ENCODE measurements around the gene KCNT1. TPM values are rescaled to one million over a fixed set of nuclear protein-coding genes. Genes with fewer than 3 reads are reported as not detected.

Gene KCNT1
- total RNA-seq, 1 donor from 2014 or later: not detected

DNA sequence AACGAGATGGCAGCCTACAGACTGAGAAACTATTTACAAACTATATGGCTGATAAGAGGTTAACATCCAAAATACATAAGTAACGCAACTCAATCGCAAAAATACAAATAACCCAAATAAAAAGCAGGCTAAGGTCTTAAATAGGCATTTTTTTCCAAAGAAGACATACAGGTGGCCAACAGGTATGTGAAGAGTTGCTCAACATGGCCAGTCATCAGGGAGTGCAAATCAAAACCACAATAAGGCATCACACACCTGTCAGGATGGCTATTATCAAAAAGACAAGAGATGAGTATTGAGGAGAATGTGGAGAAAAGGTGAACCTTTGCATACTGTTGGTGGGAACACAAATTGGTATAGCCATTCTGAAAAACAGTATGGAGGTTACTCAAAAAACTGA is 131.9 kb downstream of the KCNT1 start:
- no peak overlapping the region for H3K27ac Mint-ChIP-seq (ENCODE audit: unreplicated experiment)
- no peaks in the 10 kb centered on the region for H3K27me3 Mint-ChIP-seq (ENCODE audit: low read depth, unreplicated experiment)

DNA sequence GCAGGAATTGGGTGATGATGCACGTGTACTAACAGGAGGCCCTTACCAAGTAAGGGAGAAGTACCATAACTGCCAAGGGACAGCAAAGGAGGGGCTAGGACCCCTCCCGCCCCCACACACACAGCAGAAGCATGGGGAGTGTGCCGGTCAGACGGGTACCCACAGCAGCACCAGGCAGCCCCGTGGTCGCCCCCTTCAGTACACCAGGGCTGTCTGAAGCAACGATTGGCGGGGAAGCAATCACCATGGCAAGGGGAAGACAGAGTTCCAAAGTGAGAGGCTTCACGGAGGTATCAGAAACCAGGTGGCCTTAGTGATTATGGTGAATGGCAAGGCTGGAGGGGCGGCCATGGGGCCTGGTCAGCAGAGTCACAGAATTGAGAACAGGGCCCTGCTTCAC is 133.1 kb downstream of the KCNT1 start:
- Histone ChIP-seq H3K4me1 (ENCODE audit: insufficient read depth, low read length) (no peaks in the 10 kb centered on the region), H3K79me2 (ENCODE audit: insufficient read depth, low read length) (peaks cover 73% of the 10 kb centered on the region), H2AFZ (ENCODE audit: low read depth, low read length) (no peak overlapping the region), H3K4me2 (ENCODE audit: low read length) (no peak overlapping the region), H3K9ac (ENCODE audit: low read length) (no peak overlapping the region), H3K27ac (ENCODE audit: low read depth, low read length) (no peak overlapping the region), H4K20me1 (ENCODE audit: insufficient read depth, low read length) (peaks cover 86% of the 10 kb centered on the region), H3K9me3 (ENCODE audit: insufficient read depth, low read depth, low read length) (no peaks in the 10 kb centered on the region), H3K27me3 (ENCODE audit: insufficient read depth, low read length) (no peaks in the 10 kb centered on the region), H3K4me3 (ENCODE audit: insufficient read depth, low read depth, low read length) (no peak overlapping the region), H3K36me3 (ENCODE audit: insufficient read depth, low read length) (no peaks in the 10 kb centered on the region)
- Mint-ChIP-seq H3K4me1 (ENCODE audit: low read depth, unreplicated experiment) (peaks cover 2% of the 10 kb centered on the region), H3K36me3 (ENCODE audit: low read depth, unreplicated experiment) (no peaks in the 10 kb centered on the region), H3K9me3 (ENCODE audit: unreplicated experiment) (no peaks in the 10 kb centered on the region), H3K27me3 (ENCODE audit: low read depth, unreplicated experiment) (no peaks in the 10 kb centered on the region), H3K4me3 (ENCODE audit: unreplicated experiment) (no peak overlapping the region), H3K27ac (ENCODE audit: unreplicated experiment) (no peak overlapping the region)
- DNase-seq (ENCODE audit: low read depth): no peak
- TF ChIP-seq EZH2 (IDR thresholded peaks at IDR 0.05; ENCODE audit: insufficient read depth, low read length): no peak
- TF ChIP-seq, protein P1, sequence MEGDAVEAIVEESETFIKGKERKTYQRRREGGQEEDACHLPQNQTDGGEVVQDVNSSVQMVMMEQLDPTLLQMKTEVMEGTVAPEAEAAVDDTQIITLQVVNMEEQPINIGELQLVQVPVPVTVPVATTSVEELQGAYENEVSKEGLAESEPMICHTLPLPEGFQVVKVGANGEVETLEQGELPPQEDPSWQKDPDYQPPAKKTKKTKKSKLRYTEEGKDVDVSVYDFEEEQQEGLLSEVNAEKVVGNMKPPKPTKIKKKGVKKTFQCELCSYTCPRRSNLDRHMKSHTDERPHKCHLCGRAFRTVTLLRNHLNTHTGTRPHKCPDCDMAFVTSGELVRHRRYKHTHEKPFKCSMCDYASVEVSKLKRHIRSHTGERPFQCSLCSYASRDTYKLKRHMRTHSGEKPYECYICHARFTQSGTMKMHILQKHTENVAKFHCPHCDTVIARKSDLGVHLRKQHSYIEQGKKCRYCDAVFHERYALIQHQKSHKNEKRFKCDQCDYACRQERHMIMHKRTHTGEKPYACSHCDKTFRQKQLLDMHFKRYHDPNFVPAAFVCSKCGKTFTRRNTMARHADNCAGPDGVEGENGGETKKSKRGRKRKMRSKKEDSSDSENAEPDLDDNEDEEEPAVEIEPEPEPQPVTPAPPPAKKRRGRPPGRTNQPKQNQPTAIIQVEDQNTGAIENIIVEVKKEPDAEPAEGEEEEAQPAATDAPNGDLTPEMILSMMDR (IDR thresholded peaks at IDR 0.05; ENCODE audit: insufficient read depth, low read depth, low read length): no peak
- FAIRE-seq: no peak

More for the DNA sequence above, 131.9 kb downstream of the KCNT1 start:
- peaks cover 83% of the 10 kb centered on the region for H4K20me1 ChIP-seq (ENCODE audit: insufficient read depth, low read length)
- no peaks in the 10 kb centered on the region for H3K9me3 ChIP-seq (ENCODE audit: insufficient read depth, low read depth, low read length)
- no peak overlapping the region for H2AFZ ChIP-seq (ENCODE audit: low read depth, low read length)
- peaks cover 72% of the 10 kb centered on the region for H3K79me2 ChIP-seq (ENCODE audit: insufficient read depth, low read length)
- H3K36me3 ChIP-seq (ENCODE audit: insufficient read depth, low read length): no peaks in the 10 kb centered on the region
- no peak for DNase-seq (ENCODE audit: low read depth)
- no peak overlapping the region for H3K27ac ChIP-seq (ENCODE audit: low read depth, low read length)
- H3K4me1 Mint-ChIP-seq (ENCODE audit: low read depth, unreplicated experiment): no peaks in the 10 kb centered on the region
- H3K27me3 ChIP-seq (ENCODE audit: insufficient read depth, low read length): no peaks in the 10 kb centered on the region
- no peak overlapping the region for H3K4me2 ChIP-seq (ENCODE audit: low read length)
- H3K4me3 Mint-ChIP-seq (ENCODE audit: unreplicated experiment): no peak overlapping the region
- H3K9me3 Mint-ChIP-seq (ENCODE audit: unreplicated experiment): peaks cover under 1% of the 10 kb centered on the region
- no peaks in the 10 kb centered on the region for H3K4me1 ChIP-seq (ENCODE audit: insufficient read depth, low read length)
- no peak overlapping the region for H3K4me3 ChIP-seq (ENCODE audit: insufficient read depth, low read depth, low read length)
- no peak overlapping the region for H3K9ac ChIP-seq (ENCODE audit: low read length)
- H3K36me3 Mint-ChIP-seq (ENCODE audit: low read depth, unreplicated experiment): peaks cover 3% of the 10 kb centered on the region
- TF ChIP-seq, protein P1 (IDR thresholded peaks at IDR 0.05; ENCODE audit: insufficient read depth, low read depth, low read length): no peak
- no peak for TF ChIP-seq EZH2 (IDR thresholded peaks at IDR 0.05; ENCODE audit: insufficient read depth, low read length)
- FAIRE-seq: no peak

DNA sequence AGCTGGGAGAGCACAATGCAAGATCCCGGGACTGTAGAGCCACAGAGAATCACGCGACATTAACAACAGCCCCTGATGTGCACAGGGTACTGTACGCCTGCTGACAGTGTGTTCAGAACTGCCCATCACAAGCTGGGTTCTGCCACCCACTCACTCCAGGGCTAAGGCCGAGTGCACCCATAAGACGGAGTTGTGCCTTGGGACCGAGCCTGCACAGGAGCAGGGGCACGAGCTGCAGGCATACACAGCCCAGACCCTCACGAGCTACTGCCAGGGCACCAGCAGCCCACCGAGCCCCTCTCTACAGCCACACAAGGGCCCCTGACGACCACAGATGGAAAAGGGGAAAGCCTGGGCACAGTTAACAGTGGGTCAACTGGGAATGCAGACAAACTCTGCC is 137.5 kb downstream of the KCNT1 start:
- Mint-ChIP-seq H3K4me3 (ENCODE audit: unreplicated experiment) (no peak overlapping the region), H3K4me1 (ENCODE audit: low read depth, unreplicated experiment) (peaks cover 5% of the 10 kb centered on the region), H3K36me3 (ENCODE audit: low read depth, unreplicated experiment) (peaks cover 14% of the 10 kb centered on the region), H3K27ac (ENCODE audit: unreplicated experiment) (no peak overlapping the region), H3K9me3 (ENCODE audit: unreplicated experiment) (peaks cover 13% of the 10 kb centered on the region), H3K27me3 (ENCODE audit: low read depth, unreplicated experiment) (no peaks in the 10 kb centered on the region)
- DNase-seq (ENCODE audit: low read depth): no peak
- no peak for FAIRE-seq
- Histone ChIP-seq H3K27me3 (ENCODE audit: insufficient read depth, low read length) (no peaks in the 10 kb centered on the region), H3K79me2 (ENCODE audit: insufficient read depth, low read length) (peaks cover 65% of the 10 kb centered on the region), H3K4me2 (ENCODE audit: low read length) (no peak overlapping the region), H3K27ac (ENCODE audit: low read depth, low read length) (no peak overlapping the region), H3K9ac (ENCODE audit: low read length) (no peak overlapping the region), H3K4me3 (ENCODE audit: insufficient read depth, low read depth, low read length) (no peak overlapping the region), H4K20me1 (ENCODE audit: insufficient read depth, low read length) (peaks cover 71% of the 10 kb centered on the region), H3K9me3 (ENCODE audit: insufficient read depth, low read depth, low read length) (no peaks in the 10 kb centered on the region), H3K36me3 (ENCODE audit: insufficient read depth, low read length) (no peaks in the 10 kb centered on the region), H3K4me1 (ENCODE audit: insufficient read depth, low read length) (no peaks in the 10 kb centered on the region), H2AFZ (ENCODE audit: low read depth, low read length) (no peak overlapping the region)
- TF ChIP-seq, protein P1 (IDR thresholded peaks at IDR 0.05; ENCODE audit: insufficient read depth, low read depth, low read length): no peak
- no peak for TF ChIP-seq EZH2 (IDR thresholded peaks at IDR 0.05; ENCODE audit: insufficient read depth, low read length)
